Gastroesophageal sphincter (tissue), 4 donors: ENCODE results near the gene AFM. TPM values are rescaled to one million over a fixed set of nuclear protein-coding genes. Genes with fewer than 3 reads are reported as not detected.

ENCODE experiments used
- ATAC-seq: fragments of 150-250 bp; one replicate; pipeline ENCODE4 v1.9.1; 2016; ENCODE audit warnings: mild to moderate bottlenecking, moderate library complexity
- H3K27ac ChIP-seq, 4 donors: fragments of 200-600 bp; sonication (generic) in 3 of 4; 1 replicate in 3 of 4; 2 replicates in 1 of 4; pipeline ENCODE4 v1.5.1; 2016 to 2019
- H3K27me3 ChIP-seq: fragments of 200-600 bp; sonication (generic); one replicate; pipeline ENCODE4 v1.5.1; 2019
- H3K36me3 ChIP-seq, 2 donors: fragments of 200-600 bp; sonication (generic); one replicate each; pipeline ENCODE4 v1.5.1; 2019; ENCODE audit warnings: control low read depth in 1 of 2
- H3K4me1 ChIP-seq, 3 donors: fragments of 200-600 bp; sonication (generic); 1 replicate in 2 of 3; 2 replicates in 1 of 3; pipeline ENCODE4 v1.5.1; 2016 to 2019; ENCODE audit warnings: control low read depth in 2 of 3
- H3K4me3 ChIP-seq, 2 donors: fragments of 200-600 bp; sonication (generic); one replicate each; pipeline ENCODE4 v1.5.1; 2019; ENCODE audit warnings: mild to moderate bottlenecking in 1 of 2, moderate library complexity in 1 of 2
- H3K9me3 ChIP-seq, 3 donors: fragments of 200-600 bp; sonication (generic); one replicate each; pipeline ENCODE4 v1.5.1; 2017 to 2019; ENCODE audit warnings: control low read depth in 2 of 3
- CTCF ChIP-seq, 4 experiments: fragments of 200-600 bp in 2 of 4; fragments of 450-650 bp in 2 of 4; sonication (generic) in 1 of 4; IDR thresholded peaks; one replicate each; pipeline ENCODE4 v1.5.1; 2017 to 2019; ENCODE audit warnings: antibody characterized with exemption in 4 of 4, mild to moderate bottlenecking in 2 of 4, moderate library complexity in 2 of 4
- EP300 ChIP-seq: sonication (generic); formaldehyde crosslinking; IDR thresholded peaks from one replicate; pipeline ENCODE4 v1.6.1; 2017; ENCODE audit warnings: antibody characterized with exemption, mild to moderate bottlenecking
- POLR2A ChIP-seq, 2 donors: fragments of 450-650 bp; IDR thresholded peaks; one replicate each; pipeline ENCODE4 v1.6.1; 2017; ENCODE audit warnings: antibody characterized with exemption in 2 of 2, mild to moderate bottlenecking in 2 of 2, moderate library complexity in 1 of 2
- POLR2AphosphoS5 ChIP-seq: sonication (generic); formaldehyde crosslinking; IDR thresholded peaks from one replicate; pipeline ENCODE4 v1.6.1; 2017; ENCODE audit warnings: antibody characterized with exemption
- WGBS, 2 donors: methylation state at CpG; one replicate each; pipeline ENCODE4 v1.1.5; 2018; ENCODE audit warnings: low coverage in 1 of 2; 5-methylcytosine and 5-hydroxymethylcytosine counted together
- total RNA-seq, 4 donors: library from RNA; depleted of rRNA; stranded (reverse); fragments of >200 nt; gene quantifications; one replicate each; pipeline ENCODE4 v1.1.0, GENCODE V29; 2016

AFM gene
- total RNA-seq, 4 donors from 2014 or later, result not detected

GRCh38 chr4:73439445-73439844 is 42.1 kb upstream of the AFM start:
- no peak for ATAC-seq
- Histone ChIP-seq H3K27ac (no peak overlapping the region), H3K9me3 (no peaks in the 10 kb centered on the region), H3K27me3 (no peaks in the 10 kb centered on the region), H3K4me3 (no peak overlapping the region), H3K4me1 (no peaks in the 10 kb centered on the region), H3K36me3 (no peaks in the 10 kb centered on the region)
- no peak for TF ChIP-seq EP300
- no peak for TF ChIP-seq POLR2AphosphoS5
- no peak for TF ChIP-seq CTCF (IDR thresholded peaks at IDR 0.05)
- TF ChIP-seq POLR2A (IDR thresholded peaks at IDR 0.05), result no peak
- WGBS, 2 donors, result 83 to 88% methylated on average over 2 of the region's 2 CpGs

GRCh38 chr4:73439991-73440390 is 41.6 kb upstream of the AFM start:
- no peak for ATAC-seq
- Histone ChIP-seq H3K4me3 (no peak overlapping the region), H3K9me3 (no peaks in the 10 kb centered on the region), H3K36me3 (no peaks in the 10 kb centered on the region), H3K27me3 (no peaks in the 10 kb centered on the region), H3K27ac (no peak overlapping the region), H3K4me1 (no peaks in the 10 kb centered on the region)
- TF ChIP-seq CTCF (IDR thresholded peaks at IDR 0.05) (no peak), POLR2A (IDR thresholded peaks at IDR 0.05) (no peak), EP300 (no peak), POLR2AphosphoS5 (no peak)
- WGBS, 2 donors, result 60 to 61% methylated on average over 2 to 3 of the region's 3 CpGs

- Histone ChIP-seq H3K36me3 (no peaks in the 10 kb centered on the region), H3K9me3 (no peaks in the 10 kb centered on the region), H3K4me3 (no peak overlapping the region), H3K4me1 (no peaks in the 10 kb centered on the region), H3K27me3 (no peaks in the 10 kb centered on the region), H3K27ac (no peak overlapping the region)
- ATAC-seq, result no peak
- no peak for TF ChIP-seq POLR2AphosphoS5
- TF ChIP-seq POLR2A (IDR thresholded peaks at IDR 0.05), result no peak
- no peak for TF ChIP-seq CTCF (IDR thresholded peaks at IDR 0.05)
- no peak for TF ChIP-seq EP300
- WGBS, 2 donors, result 72 to 83% methylated on average over 3 of the region's 3 CpGs
Observed at GRCh38 chr4:73440653-73441052, 40.9 kb upstream of the AFM start.

- no peaks in the 10 kb centered on the region for H3K27me3 ChIP-seq
- WGBS, 2 donors, result 41 to 63% methylated on average over 2 to 5 of the region's 5 CpGs
- H3K4me3 ChIP-seq, result no peak overlapping the region
- no peak for ATAC-seq
- H3K36me3 ChIP-seq, result no peaks in the 10 kb centered on the region
- TF ChIP-seq EP300, result no peak
- TF ChIP-seq POLR2A (IDR thresholded peaks at IDR 0.05), result no peak
- TF ChIP-seq POLR2AphosphoS5, result no peak
- TF ChIP-seq CTCF (IDR thresholded peaks at IDR 0.05), result no peak
- H3K27ac ChIP-seq, result no peak overlapping the region
- no peaks in the 10 kb centered on the region for H3K9me3 ChIP-seq
- H3K4me1 ChIP-seq, result no peaks in the 10 kb centered on the region
Observed at GRCh38 chr4:73442275-73442674, 39.3 kb upstream of the AFM start.

- H3K4me3 ChIP-seq, result no peak overlapping the region
- no peaks in the 10 kb centered on the region for H3K4me1 ChIP-seq
- WGBS, 2 donors, result 42 to 59% methylated on average over 3 of the region's 3 CpGs
- no peak for ATAC-seq
- no peaks in the 10 kb centered on the region for H3K27me3 ChIP-seq
- no peaks in the 10 kb centered on the region for H3K9me3 ChIP-seq
- no peak overlapping the region for H3K27ac ChIP-seq
- TF ChIP-seq EP300, result no peak
- no peak for TF ChIP-seq CTCF (IDR thresholded peaks at IDR 0.05)
- no peak for TF ChIP-seq POLR2A (IDR thresholded peaks at IDR 0.05)
- TF ChIP-seq POLR2AphosphoS5, result no peak
- H3K36me3 ChIP-seq, result no peaks in the 10 kb centered on the region
Observed at GRCh38 chr4:73443224-73443623, 38.3 kb upstream of the AFM start.
